GM12878 (cell line): ENCODE data around the gene NOS1AP. TPM values are rescaled to one million over a fixed set of nuclear protein-coding genes. Genes with fewer than 3 reads are reported as not detected.

Experiments
- ATAC-seq: fragments of 200-7000 bp; cut with Tn5 transposase; 3 replicates; pipeline ENCODE4 v1.9.1; 2020; ENCODE audit warnings: mild to moderate bottlenecking, moderate library complexity
- BruUV-seq: library from RNA; stranded (reverse); fragments of 400-500 nt; replicated peaks from 2 replicates; lab custom pipeline; 2021; lab: Mats Ljungman, UMichigan
- CTCF ChIA-PET: fragments of 300-600 bp; sonication (Branson Sonifier 250); formaldehyde crosslinking; extraction: SDS; loops from one replicate; lab custom pipeline; 2021; ENCODE audit warnings: inconsistent platforms; lab: Yijun Ruan, JAX
- POLR2A ChIA-PET: fragments of 350-600 bp; formaldehyde crosslinking; extraction: SDS; loops from one replicate; lab custom pipeline; 2021; ENCODE audit warnings: inconsistent platforms; lab: Charles Lee
- RAD21 ChIA-PET: fragments of 300-600 bp; sonication (Branson Sonifier 250); formaldehyde crosslinking; loops from one replicate; lab custom pipeline; 2023; ENCODE audit warnings: antibody characterized with exemption; ENCODE audit not compliant: unreplicated experiment; lab: Charles Lee
- SMC1A ChIA-PET: fragments of 300-600 bp; sonication (Branson Sonifier 250); formaldehyde crosslinking; loops from one replicate; lab custom pipeline; 2023; ENCODE audit not compliant: unreplicated experiment, uncharacterized antibody; lab: Charles Lee
- DNase-seq: peaks from one replicate; pipeline ENCODE4 v3.0.0-alpha.2; 2011; ENCODE audit warnings: low read depth, low spot score
- FAIRE-seq: peaks from 3 replicates; lab custom pipeline; 2011; peaks lifted over from hg19 to GRCh38; lab: Jason Lieb, UNC
- H2AFZ ChIP-seq: 2 replicates; pipeline ENCODE4 v1.6.0; 2011; ENCODE audit warnings: low read depth, low read length, control low read depth; ENCODE audit not compliant: control insufficient read depth
- H3K27ac ChIP-seq: 2 replicates; pipeline ENCODE4 v1.5.1; 2011; ENCODE audit warnings: control low read depth; ENCODE audit not compliant: control insufficient read depth, insufficient read depth
- H3K27me3 ChIP-seq, 2 experiments: replicated peaks in 1 of 2; 2 replicates each; pipeline versions ENCODE4 v1.6.0 to v1.6.1; 2011; ENCODE audit warnings: low read length in 1 of 2; ENCODE audit not compliant: control insufficient read depth in 2 of 2, insufficient read depth in 2 of 2
- H3K36me3 ChIP-seq, 2 experiments: 2 replicates each; pipeline ENCODE4 v1.5.1; 2011; ENCODE audit warnings: low read length in 1 of 2; ENCODE audit not compliant: control insufficient read depth in 2 of 2, insufficient read depth in 2 of 2
- H3K4me1 ChIP-seq: 2 replicates; pipeline ENCODE4 v1.6.1; 2011; ENCODE audit warnings: mild to moderate bottlenecking, low read length, moderate library complexity, mixed read lengths; ENCODE audit not compliant: control insufficient read depth, insufficient read depth
- H3K4me2 ChIP-seq: 2 replicates; pipeline ENCODE4 v1.6.0; 2011; ENCODE audit warnings: control low read depth; ENCODE audit not compliant: control insufficient read depth, insufficient read depth
- H3K4me3 ChIP-seq: fragments of 200-600 bp; sonication (generic); 2 replicates; pipeline ENCODE4 v1.5.1; 2016
- H3K79me2 ChIP-seq: 2 replicates; pipeline ENCODE4 v1.6.0; 2011; ENCODE audit warnings: low read length; ENCODE audit not compliant: control insufficient read depth, insufficient read depth
- H3K9ac ChIP-seq: 2 replicates; pipeline ENCODE4 v1.8.0; 2011; ENCODE audit warnings: low read length, control low read depth, mixed read lengths; ENCODE audit not compliant: control insufficient read depth, insufficient read depth
- H3K9me3 ChIP-seq: replicated peaks from 3 replicates; pipeline ENCODE4 v1.5.1; 2011; ENCODE audit warnings: mild to moderate bottlenecking, low read length; ENCODE audit not compliant: control insufficient read depth, insufficient read depth
- H4K20me1 ChIP-seq: 2 replicates; pipeline ENCODE4 v1.6.0; 2011; ENCODE audit not compliant: control insufficient read depth, insufficient read depth
- ATF3 ChIP-seq: IDR thresholded peaks from 2 replicates; pipeline ENCODE4 v1.6.1; 2011; ENCODE audit warnings: low read depth, mild to moderate bottlenecking, low read length, moderate library complexity, borderline replicate concordance; ENCODE audit errors: extremely low read depth
- CBX5 ChIP-seq: sonication (generic); IDR thresholded peaks from 2 replicates; pipeline ENCODE4 v1.6.1; 2016; ENCODE audit warnings: low read depth, moderate library complexity, mild to moderate bottlenecking, inconsistent platforms
- EP300 ChIP-seq, 2 experiments: fragments of 150-350 bp in 1 of 2; IDR thresholded peaks; 2 replicates each; pipeline ENCODE4 v1.6.1; 2011 to 2012; ENCODE audit warnings: low read depth in 2 of 2, low read length in 2 of 2, borderline replicate concordance in 1 of 2, improper control_type of control experiment in 1 of 2, inconsistent platforms in 1 of 2; ENCODE audit not compliant: control insufficient read depth in 1 of 2
- FOXK2 ChIP-seq: fragments of 450-650 bp; IDR thresholded peaks from 2 replicates; pipeline ENCODE4 v1.6.1; 2017; ENCODE audit warnings: mild to moderate bottlenecking, moderate library complexity
- HDAC2 ChIP-seq: fragments of 200-600 bp; sonication (generic); IDR thresholded peaks from 2 replicates; pipeline ENCODE4 v1.6.1; 2017
- RAD21 ChIP-seq: IDR thresholded peaks from 2 replicates; pipeline ENCODE4 v1.6.1; 2011; ENCODE audit warnings: mild to moderate bottlenecking, low read depth, low read length, moderate library complexity; ENCODE audit not compliant: insufficient read depth
- RCOR1 ChIP-seq: conservative IDR thresholded peaks from 2 replicates; pipeline ENCODE4 v1.6.1; 2012; ENCODE audit warnings: low read depth, low read length, improper control_type of control experiment
- SMAD1 ChIP-seq: fragments of 450-650 bp; IDR thresholded peaks from 2 replicates; pipeline ENCODE4 v1.6.1; 2018; ENCODE audit warnings: mild to moderate bottlenecking, low read depth; ENCODE audit not compliant: partially characterized antibody
- SPI1 ChIP-seq: IDR thresholded peaks from 2 replicates; pipeline ENCODE4 v1.6.1; 2011; ENCODE audit warnings: low read depth, mild to moderate bottlenecking, low read length, moderate library complexity, borderline replicate concordance; ENCODE audit not compliant: insufficient read depth
- STAT1 ChIP-seq: fragments of 450-650 bp; conservative IDR thresholded peaks from 2 replicates; pipeline ENCODE4 v1.6.1; 2014; ENCODE audit warnings: antibody characterized with exemption, mild to moderate bottlenecking
- TCF7 ChIP-seq: IDR thresholded peaks from 2 replicates; pipeline ENCODE4 v1.6.1; 2014; ENCODE audit warnings: antibody characterized with exemption, borderline replicate concordance
- ZBED1 ChIP-seq: IDR thresholded peaks from 2 replicates; pipeline ENCODE4 v1.6.1; 2016; ENCODE audit warnings: borderline replicate concordance
- WGBS: methylation state at CpG from one replicate; pipeline ENCODE4 v1.1.6; 2016; ENCODE audit warnings: low lambda C conversion rate; ENCODE audit not compliant: insufficient replicate concordance, insufficient coverage; ENCODE audit errors: missing lambda C conversion rate; 5-methylcytosine and 5-hydroxymethylcytosine counted together
- in situ Hi-C: fragments of 300-500 bp; cut with MboI; formaldehyde crosslinking; loops from 9 replicates; pipeline ENCODE4 v1.14.3; 2018; ENCODE audit warnings: mixed read lengths
- intact Hi-C: fragments of 100-400 bp; cut with micrococcal nuclease; formaldehyde crosslinking; loops from one replicate; pipeline ENCODE4 v1.14.2; 2022; ENCODE audit not compliant: unreplicated experiment
- polyA plus RNA-seq, 11 experiments: library from polyadenylated mRNA; depleted of rRNA in 4 of 11; unstranded in 6 of 11; stranded (reverse) in 5 of 11; fragments of >200 nt; fragmentation: Nextera tagmentation in 4 of 11; fragmentation: Illumina TruSeq in 1 of 11; extraction: Ambion mirVana in 4 of 11; extraction: Trizol in 1 of 11; gene quantifications; 1 replicate in 1 of 11; 2 replicates in 10 of 11; pipeline versions ENCODE4 v1.2.1 to v1.2.3, GENCODE V29; 2011 to 2016; ENCODE audit warnings: inconsistent platforms in 2 of 11, missing spikeins in 2 of 11, low read depth in 1 of 11
- total RNA-seq, 4 experiments: library from RNA; depleted of rRNA in 3 of 4; stranded (reverse); fragments of >200 nt in 3 of 4; fragmentation: Illumina TruSeq in 1 of 4; extraction: Trizol in 1 of 4; gene quantifications; 2 replicates each; pipeline versions ENCODE4 v1.2.1 to v1.2.3, GENCODE V29; 2013 to 2021
- TF ChIP-seq, protein P1 (sequence below): IDR thresholded peaks from 2 replicates; pipeline ENCODE4 v1.6.1; 2011; ENCODE audit warnings: borderline replicate concordance, low read depth, mild to moderate bottlenecking, moderate library complexity, low read length; ENCODE audit not compliant: insufficient read depth, poor library complexity, severe bottlenecking

Gene NOS1AP
- total and polyA plus RNA-seq, 10 of the 15 experiments (the other 5 are each of a cell fraction or from before 2014, with no cell fraction given): 0.03 to 0.15 TPM; not detected in 8

DNA sequence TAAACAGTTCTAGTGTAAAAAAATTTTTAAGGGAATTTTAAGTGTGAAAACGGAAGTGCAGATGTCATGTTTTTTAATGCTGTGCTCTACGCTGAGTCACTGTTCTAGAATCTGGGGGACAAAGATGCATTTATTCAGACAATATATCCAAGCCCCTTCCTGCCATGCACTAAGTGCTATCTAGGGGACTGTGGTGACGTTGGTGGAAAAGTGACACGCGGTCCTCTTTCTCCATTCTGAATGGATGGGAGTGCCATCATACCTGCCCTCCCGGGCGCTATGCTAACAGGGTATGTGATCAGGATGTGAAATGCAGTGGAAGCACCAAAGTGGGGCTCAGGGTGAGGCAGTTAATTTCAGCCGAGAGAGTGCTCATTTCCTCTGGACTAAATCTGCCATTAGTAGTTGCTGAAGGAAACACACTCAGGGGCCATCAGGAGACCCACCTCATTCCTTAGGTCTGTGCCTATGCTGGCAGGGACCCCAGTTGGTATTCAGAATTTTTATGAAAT is 318.6 kb downstream of the NOS1AP start:
- Histone ChIP-seq H3K79me2 (no peaks in the 10 kb centered on the region), H3K4me1 (0 out of 2 replicates have a peak, but pooled peaks cover 4% of the 10 kb centered on the region), H2AFZ (no peak overlapping the region), H3K27ac (no peak overlapping the region), H3K4me2 (no peak overlapping the region), H3K9me3 (no peaks in the 10 kb centered on the region)
- no peak for DNase-seq
- CTCF ChIA-PET: interaction anchor here (1.5 to 6.9 kb wide), 5 partner anchors 8 to 332 kb away, joined by 4 to 126 read pairs (median 30); partner anchors contain the start of gene C1orf226
- POLR2A ChIA-PET: no interaction called here
- intact Hi-C loops: no loop called here
- BruUV-seq: no TSS peak
- SMC1A ChIA-PET: interaction anchor here (1.1 to 6.4 kb wide), 4 partner anchors 16 to 332 kb away, joined by 3 to 84 read pairs (median 8); no protein-coding TSS in a partner anchor
- no peak for ATAC-seq
- no peak for FAIRE-seq
- WGBS: 40% methylated on average over 8 of the region's 8 CpGs
- TF ChIP-seq TCF7: no peak
- TF ChIP-seq, all 136 proteins: peak for 0
- Histone ChIP-seq H3K27me3 (no peaks in the 10 kb centered on the region), H3K4me3 (no peak overlapping the region), H4K20me1 (no peaks in the 10 kb centered on the region), H3K36me3 (no peaks in the 10 kb centered on the region), H3K9ac (no peak overlapping the region)
- in situ Hi-C loops: no loop called here
- RAD21 ChIA-PET: interaction anchor here (6.4 kb wide), 1 partner anchor 32 kb away, joined by 83 read pairs; no protein-coding TSS in a partner anchor

DNA sequence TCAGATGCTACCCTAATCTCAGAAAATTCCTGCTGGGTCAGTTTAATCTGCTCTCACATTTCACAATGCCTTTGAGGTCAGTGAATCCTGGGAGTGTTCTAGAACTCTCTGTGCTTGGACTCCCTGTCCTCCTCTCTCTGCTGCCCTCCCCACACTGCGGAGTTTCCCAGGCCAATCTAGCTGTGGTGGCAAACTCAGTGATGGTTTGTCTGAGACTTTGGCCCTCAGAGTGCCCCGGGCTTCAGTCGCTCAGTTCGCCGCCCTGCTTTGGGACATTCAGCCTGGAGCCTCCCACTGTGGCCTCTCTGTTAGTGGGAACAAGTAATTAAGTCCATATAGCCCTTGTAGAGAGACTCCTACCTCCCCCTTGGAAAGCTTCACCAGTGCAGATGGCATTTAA is 319.1 kb downstream of the NOS1AP start:
- Histone ChIP-seq H2AFZ (no peak overlapping the region), H3K36me3 (no peaks in the 10 kb centered on the region), H3K27ac (no peak overlapping the region), H3K4me2 (no peak overlapping the region), H3K4me3 (no peak overlapping the region), H3K9ac (no peak overlapping the region), H3K79me2 (no peaks in the 10 kb centered on the region), H3K4me1 (0 out of 2 replicates have a peak, but pooled peaks cover 4% of the 10 kb centered on the region), H4K20me1 (no peaks in the 10 kb centered on the region), H3K27me3 (no peaks in the 10 kb centered on the region), H3K9me3 (no peaks in the 10 kb centered on the region)
- RAD21 ChIA-PET: interaction anchor here (1.6 to 6.4 kb wide), 4 partner anchors 28 to 352 kb away, joined by 5 to 83 read pairs (median 18); no protein-coding TSS in a partner anchor
- FAIRE-seq (no peak), ATAC-seq (no peak), DNase-seq (no peak)
- SMC1A ChIA-PET: interaction anchor here (0.5 to 6.4 kb wide), 8 partner anchors 10 to 332 kb away, joined by 3 to 84 read pairs (median 4); no protein-coding TSS in a partner anchor
- TF ChIP-seq SMAD1 (no peak), SPI1 (no peak), FOXK2 (no peak), EP300 (IDR thresholded peaks at IDR 0.05; ENCODE audit: borderline replicate concordance in 1 of 2, control insufficient read depth in 1 of 2, low read depth in 2 of 2, low read length in 2 of 2) (no peak), ATF3 (no peak), CBX5 (no peak), ZBED1 (no peak), STAT1 (no peak), RCOR1 (no peak), HDAC2 (no peak), RAD21 (no peak)
- TF ChIP-seq, protein P1, sequence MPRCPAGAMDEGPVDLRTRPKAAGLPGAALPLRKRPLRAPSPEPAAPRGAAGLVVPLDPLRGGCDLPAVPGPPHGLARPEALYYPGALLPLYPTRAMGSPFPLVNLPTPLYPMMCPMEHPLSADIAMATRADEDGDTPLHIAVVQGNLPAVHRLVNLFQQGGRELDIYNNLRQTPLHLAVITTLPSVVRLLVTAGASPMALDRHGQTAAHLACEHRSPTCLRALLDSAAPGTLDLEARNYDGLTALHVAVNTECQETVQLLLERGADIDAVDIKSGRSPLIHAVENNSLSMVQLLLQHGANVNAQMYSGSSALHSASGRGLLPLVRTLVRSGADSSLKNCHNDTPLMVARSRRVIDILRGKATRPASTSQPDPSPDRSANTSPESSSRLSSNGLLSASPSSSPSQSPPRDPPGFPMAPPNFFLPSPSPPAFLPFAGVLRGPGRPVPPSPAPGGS: no peak
- in situ Hi-C loops: no loop called here
- POLR2A ChIA-PET: no interaction called here
- 57% methylated on average over 5 of the region's 5 CpGs for WGBS
- CTCF ChIA-PET: interaction anchor here (0.6 to 6.9 kb wide), 6 partner anchors 9 to 869 kb away, joined by 3 to 126 read pairs (median 23); partner anchors contain the start of gene C1orf226
- intact Hi-C loops: no loop called here
- no TSS peak for BruUV-seq
